HG03460 (cell line): ENCODE results near the gene TAS2R41.
"Not testable (repeated sequence)": the region's sequence is repeated elsewhere in the genome, so short reads cannot be mapped to it uniquely, and the experiment has no call there.

Experiments used
- ATAC-seq: cut with Tn5 transposase; IDR thresholded peaks from one replicate; pipeline ENCODE4 v1.9.1; 2021; ENCODE audit not compliant: unreplicated experiment

TAS2R41 gene

GRCh38 chr7:143514995-143515735 is 37.5 kb downstream of the TAS2R41 start:
- ATAC-seq = no peak

GRCh38 chr7:143516981-143517380 is 39.3 kb downstream of the TAS2R41 start:
- no peak for ATAC-seq

GRCh38 chr7:143518521-143518920 is 40.8 kb downstream of the TAS2R41 start:
- no peak for ATAC-seq

DNA sequence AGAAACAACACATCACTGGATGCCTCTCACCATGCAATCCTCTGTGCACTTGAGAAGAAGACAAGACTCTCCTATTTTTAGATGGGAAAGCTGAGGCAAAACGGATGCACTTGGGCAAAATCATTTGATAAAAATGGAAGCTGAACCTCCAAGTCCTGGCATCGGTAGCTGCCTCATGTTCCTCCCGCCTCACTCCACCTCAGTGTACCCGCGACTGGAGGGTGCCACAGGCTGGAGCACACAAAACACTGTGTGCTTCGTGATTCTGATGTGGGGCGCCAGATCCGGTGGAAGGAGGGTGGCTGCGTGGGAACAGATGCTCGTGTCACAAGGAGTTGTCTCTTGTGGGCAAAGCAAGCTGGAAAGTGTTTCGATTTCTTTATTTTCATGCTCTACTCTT is 41.3 kb downstream of the TAS2R41 start:
- ATAC-seq = no peak

DNA sequence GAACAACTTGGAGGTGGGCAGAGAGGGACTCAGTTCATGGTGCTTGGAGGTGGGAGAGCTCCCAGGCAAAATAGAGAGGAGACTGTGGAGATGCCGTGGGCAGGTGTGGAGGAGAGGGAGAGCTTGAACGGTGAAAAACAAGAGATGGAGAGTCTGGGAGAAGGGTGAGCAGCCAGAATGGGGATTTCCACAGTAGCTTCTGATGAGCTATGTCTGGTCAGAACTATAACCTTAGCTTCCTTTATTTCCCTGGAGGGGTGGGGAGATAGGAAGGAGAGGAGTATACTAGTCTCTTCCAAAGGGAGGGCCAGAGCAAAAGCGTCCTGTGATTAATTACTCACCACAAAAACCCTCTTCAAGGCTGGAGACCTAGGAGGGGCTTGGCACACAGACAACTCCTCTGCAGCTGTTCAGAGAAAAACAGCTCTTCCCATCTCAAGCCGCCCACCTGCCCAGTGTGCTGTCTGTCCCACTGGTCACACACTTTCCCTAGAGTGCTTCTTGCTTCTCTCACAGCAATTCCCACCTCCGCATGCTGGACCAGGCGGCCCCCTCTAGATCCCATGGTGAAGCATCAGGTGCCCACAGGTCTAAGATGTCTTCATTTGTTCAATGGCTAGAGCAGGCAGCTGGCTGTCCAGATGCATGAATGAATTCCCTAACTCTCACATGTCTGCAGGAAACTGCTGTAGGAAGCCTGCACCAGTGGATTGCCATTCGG is 41.9 kb downstream of the TAS2R41 start:
- ATAC-seq = no peak

DNA sequence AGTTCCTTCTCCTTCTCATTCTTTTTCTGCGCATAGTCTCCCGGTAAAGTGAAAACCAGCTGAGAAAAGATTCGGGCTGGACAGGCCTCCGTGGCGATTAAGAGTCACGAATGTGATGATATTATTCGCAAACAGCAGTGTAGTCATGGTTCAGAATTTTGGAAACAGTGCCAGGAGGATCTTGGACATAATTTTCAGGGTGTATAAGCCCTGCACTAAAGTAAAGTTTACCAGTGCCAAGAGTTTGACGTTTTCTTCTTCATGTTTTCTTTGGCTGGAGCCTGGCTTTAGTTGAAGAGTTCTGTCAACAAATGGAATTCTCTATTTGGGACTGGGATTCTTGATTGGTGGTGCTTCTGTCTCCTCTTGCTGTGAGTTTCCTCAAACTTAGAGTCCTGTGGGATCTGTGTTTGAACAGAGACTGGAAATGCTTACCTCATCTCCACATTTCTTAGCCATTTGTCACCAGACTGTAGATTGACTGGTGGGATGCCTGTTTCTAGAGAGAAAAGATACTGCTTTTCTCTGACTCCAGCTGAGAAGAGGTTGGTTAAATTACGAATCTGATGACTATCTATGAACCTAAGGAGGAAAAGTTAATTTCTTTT is 44.7 kb downstream of the TAS2R41 start:
- not testable (repeated sequence) for ATAC-seq
